Panc1 (cell line): ENCODE measurements around the gene RGS13. TPM values are rescaled to one million over a fixed set of nuclear protein-coding genes. Genes with fewer than 3 reads are reported as not detected.

Experiments
- ATAC-seq: fragments of 200-7000 bp; cut with Tn5 transposase; 2 replicates; pipeline ENCODE4 v1.9.1; 2020; ENCODE audit warnings: mild to moderate bottlenecking, moderate library complexity
- BruUV-seq: library from RNA; stranded (reverse); fragments of 400-500 nt; replicated peaks from 2 replicates; lab custom pipeline; 2021; lab: Mats Ljungman, UMichigan
- CTCF ChIA-PET: fragments of 300-600 bp; sonication (Branson Sonifier 250); formaldehyde crosslinking; loops from one replicate; lab custom pipeline; 2022; ENCODE audit warnings: antibody characterized with exemption; lab: Charles Lee
- POLR2A ChIA-PET: fragments of 300-600 bp; sonication (Branson Sonifier 250); formaldehyde crosslinking; loops from one replicate; lab custom pipeline; 2022; ENCODE audit warnings: antibody characterized with exemption; lab: Charles Lee
- DNase-seq: peaks from one replicate; pipeline ENCODE4 v3.0.0-alpha.2; 2010; ENCODE audit warnings: low read depth, low spot score
- H3K27ac ChIP-seq: 2 replicates; pipeline ENCODE4 v1.5.1; 2011; ENCODE audit warnings: mild to moderate bottlenecking, low read length, inconsistent platforms
- H3K27me3 ChIP-seq: fragments of 200-500 bp; sonication (Bioruptor generic); 2 replicates; pipeline ENCODE4 v1.6.0; 2014; ENCODE audit warnings: low read length, inconsistent platforms; ENCODE audit not compliant: control insufficient read depth, insufficient read depth
- H3K36me3 ChIP-seq: fragments of 200-500 bp; sonication (Bioruptor generic); 2 replicates; pipeline ENCODE4 v1.5.1; 2014; ENCODE audit warnings: inconsistent platforms, mild to moderate bottlenecking, low read length, moderate library complexity; ENCODE audit not compliant: control insufficient read depth, insufficient read depth
- H3K4me1 ChIP-seq: 2 replicates; pipeline ENCODE4 v1.5.1; 2011; ENCODE audit warnings: inconsistent platforms, mild to moderate bottlenecking, low read length, moderate library complexity; ENCODE audit not compliant: control insufficient read depth, insufficient read depth
- H3K4me3 ChIP-seq, 2 experiments: 2 replicates each; pipeline ENCODE4 v1.5.1; 2011 to 2012; ENCODE audit warnings: low read depth in 2 of 2, low read length in 2 of 2, mild to moderate bottlenecking in 2 of 2, inconsistent platforms in 1 of 2, moderate library complexity in 1 of 2
- H3K9me3 ChIP-seq: fragments of 200-500 bp; sonication (Bioruptor generic); 2 replicates; pipeline ENCODE4 v1.5.1; 2014; ENCODE audit warnings: low read depth, mild to moderate bottlenecking, inconsistent platforms, low read length, moderate library complexity; ENCODE audit not compliant: control insufficient read depth, insufficient read depth
- CTCF ChIP-seq: fragments of 450-650 bp; IDR thresholded peaks from 2 replicates; pipeline ENCODE4 v1.5.1; 2017; ENCODE audit warnings: mild to moderate bottlenecking
- POLR2AphosphoS5 ChIP-seq: IDR thresholded peaks from 2 replicates; pipeline ENCODE4 v1.6.1; 2012; ENCODE audit warnings: mild to moderate bottlenecking, low read depth, low read length, moderate library complexity
- SIN3A ChIP-seq: IDR thresholded peaks from 2 replicates; pipeline ENCODE4 v1.6.1; 2012; ENCODE audit warnings: low read depth, mild to moderate bottlenecking, low read length, moderate library complexity, borderline replicate concordance; ENCODE audit not compliant: insufficient read depth
- TCF7L2 ChIP-seq: IDR thresholded peaks from 2 replicates; pipeline ENCODE4 v1.6.1; 2011; ENCODE audit warnings: mild to moderate bottlenecking, low read depth, low read length, inconsistent platforms
- in situ Hi-C: cut with HindIII; loops from 2 replicates; pipeline ENCODE4 v1.10.0; 2016; ENCODE audit warnings: low sequenced_read_pairs, low pct_unique_long_range_greater_than_20kb
- intact Hi-C: fragments of 100-400 bp; cut with micrococcal nuclease; formaldehyde crosslinking; loops from one replicate; pipeline ENCODE4 v1.10.0; 2022; ENCODE audit not compliant: unreplicated experiment
- total RNA-seq: library from RNA; stranded (reverse); gene quantifications from one replicate; pipeline ENCODE4 v1.2.1, GENCODE V29; 2021; ENCODE audit not compliant: unreplicated experiment
- TF ChIP-seq, protein P1 (sequence below), 2 experiments: IDR thresholded peaks; 2 replicates each; pipeline ENCODE4 v1.6.1; 2011 to 2012; ENCODE audit warnings: low read depth in 2 of 2, control low read depth in 1 of 2, low read length in 1 of 2, mild to moderate bottlenecking in 1 of 2, moderate library complexity in 1 of 2; ENCODE audit not compliant: insufficient read depth in 1 of 2

The RGS13 gene
- total RNA-seq, 1 experiment from 2014 or later: not detected

GRCh38 chr1:192657760-192658159 lies 21.8 kb downstream of the RGS13 start:
- no peak for TF ChIP-seq TCF7L2
- Histone ChIP-seq H3K4me3 (no peak overlapping the region), H3K27me3 (no peaks in the 10 kb centered on the region), H3K27ac (no peak overlapping the region), H3K36me3 (no peaks in the 10 kb centered on the region), H3K4me1 (no peaks in the 10 kb centered on the region), H3K9me3 (no peaks in the 10 kb centered on the region)
- ATAC-seq (no peak), DNase-seq (no peak)
- ChIA-PET CTCF (no interaction called here), POLR2A (no interaction called here)
- intact Hi-C loops (no loop called here), in situ Hi-C loops (no loop called here)
- no TSS peak for BruUV-seq

DNA sequence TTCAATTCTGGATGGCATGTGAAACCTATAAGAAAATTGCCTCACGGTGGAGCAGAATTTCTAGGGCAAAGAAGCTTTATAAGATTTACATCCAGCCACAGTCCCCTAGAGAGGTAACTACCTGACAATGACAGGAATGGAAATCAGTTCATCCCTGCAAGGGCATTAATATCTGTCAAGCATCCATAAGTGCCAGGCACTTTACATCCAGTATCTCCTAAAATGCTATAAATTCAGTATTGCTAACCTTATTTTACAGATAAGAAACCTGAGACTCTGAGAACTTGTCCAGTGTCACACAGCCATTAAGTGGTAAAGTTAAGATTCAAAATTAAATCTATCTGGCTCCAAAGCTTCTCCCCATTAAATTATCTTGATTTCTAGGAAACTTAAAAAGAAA lies 22.3 kb downstream of the RGS13 start:
- no peak for TF ChIP-seq CTCF
- TF ChIP-seq POLR2AphosphoS5: no peak
- no peak for TF ChIP-seq SIN3A
- TF ChIP-seq, protein P1, sequence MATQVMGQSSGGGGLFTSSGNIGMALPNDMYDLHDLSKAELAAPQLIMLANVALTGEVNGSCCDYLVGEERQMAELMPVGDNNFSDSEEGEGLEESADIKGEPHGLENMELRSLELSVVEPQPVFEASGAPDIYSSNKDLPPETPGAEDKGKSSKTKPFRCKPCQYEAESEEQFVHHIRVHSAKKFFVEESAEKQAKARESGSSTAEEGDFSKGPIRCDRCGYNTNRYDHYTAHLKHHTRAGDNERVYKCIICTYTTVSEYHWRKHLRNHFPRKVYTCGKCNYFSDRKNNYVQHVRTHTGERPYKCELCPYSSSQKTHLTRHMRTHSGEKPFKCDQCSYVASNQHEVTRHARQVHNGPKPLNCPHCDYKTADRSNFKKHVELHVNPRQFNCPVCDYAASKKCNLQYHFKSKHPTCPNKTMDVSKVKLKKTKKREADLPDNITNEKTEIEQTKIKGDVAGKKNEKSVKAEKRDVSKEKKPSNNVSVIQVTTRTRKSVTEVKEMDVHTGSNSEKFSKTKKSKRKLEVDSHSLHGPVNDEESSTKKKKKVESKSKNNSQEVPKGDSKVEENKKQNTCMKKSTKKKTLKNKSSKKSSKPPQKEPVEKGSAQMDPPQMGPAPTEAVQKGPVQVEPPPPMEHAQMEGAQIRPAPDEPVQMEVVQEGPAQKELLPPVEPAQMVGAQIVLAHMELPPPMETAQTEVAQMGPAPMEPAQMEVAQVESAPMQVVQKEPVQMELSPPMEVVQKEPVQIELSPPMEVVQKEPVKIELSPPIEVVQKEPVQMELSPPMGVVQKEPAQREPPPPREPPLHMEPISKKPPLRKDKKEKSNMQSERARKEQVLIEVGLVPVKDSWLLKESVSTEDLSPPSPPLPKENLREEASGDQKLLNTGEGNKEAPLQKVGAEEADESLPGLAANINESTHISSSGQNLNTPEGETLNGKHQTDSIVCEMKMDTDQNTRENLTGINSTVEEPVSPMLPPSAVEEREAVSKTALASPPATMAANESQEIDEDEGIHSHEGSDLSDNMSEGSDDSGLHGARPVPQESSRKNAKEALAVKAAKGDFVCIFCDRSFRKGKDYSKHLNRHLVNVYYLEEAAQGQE (IDR thresholded peaks at IDR 0.05; ENCODE audit: insufficient read depth in 1 of 2, low read depth in 2 of 2, low read length in 1 of 2): no peak
- ChIA-PET POLR2A (no interaction called here), CTCF (no interaction called here)
- DNase-seq (no peak), ATAC-seq (no peak)
- in situ Hi-C loops: no loop called here
- H3K27me3 ChIP-seq: no peaks in the 10 kb centered on the region
- no TSS peak for BruUV-seq
- no peak overlapping the region for H3K4me3 ChIP-seq
- H3K27ac ChIP-seq: no peak overlapping the region
- H3K36me3 ChIP-seq: no peaks in the 10 kb centered on the region
- H3K9me3 ChIP-seq: no peaks in the 10 kb centered on the region
- no peaks in the 10 kb centered on the region for H3K4me1 ChIP-seq
- intact Hi-C loops: no loop called here

DNA sequence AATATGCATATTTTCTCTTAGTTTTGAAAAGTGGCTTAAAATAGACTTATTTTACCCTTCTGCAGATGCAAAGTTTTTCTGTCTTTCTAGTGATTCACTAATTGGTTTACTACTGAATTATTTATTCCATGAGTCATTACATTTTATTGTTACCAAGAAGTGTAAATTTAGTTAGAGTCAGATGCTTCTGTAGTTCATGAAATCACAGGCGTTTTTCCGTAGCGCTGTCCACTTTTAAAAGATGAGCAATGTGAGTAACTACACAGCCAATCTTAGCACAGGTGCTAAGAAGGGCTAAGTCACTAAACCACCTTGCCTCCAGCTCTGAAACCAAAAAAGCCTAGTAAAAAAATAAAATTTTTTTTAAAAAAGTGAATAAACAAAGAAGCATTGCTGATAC lies 24.7 kb downstream of the RGS13 start:
- Histone ChIP-seq H3K4me1 (no peaks in the 10 kb centered on the region), H3K4me3 (no peak overlapping the region), H3K9me3 (no peaks in the 10 kb centered on the region), H3K27ac (no peak overlapping the region), H3K27me3 (no peaks in the 10 kb centered on the region), H3K36me3 (no peaks in the 10 kb centered on the region)
- TF ChIP-seq TCF7L2 (no peak), SIN3A (no peak), POLR2AphosphoS5 (no peak), CTCF (no peak)
- TF ChIP-seq, protein P1 (IDR thresholded peaks at IDR 0.05; ENCODE audit: insufficient read depth in 1 of 2, low read depth in 2 of 2, low read length in 1 of 2): no peak
- ChIA-PET CTCF (no interaction called here), POLR2A (no interaction called here)
- in situ Hi-C loops (no loop called here), intact Hi-C loops (no loop called here)
- BruUV-seq: no TSS peak
- ATAC-seq (no peak), DNase-seq (no peak)
